Ishikawa (cell line): Measurements from ENCODE around the gene ASTN2.

Experiments
- CEBPB ChIP-seq: IDR thresholded peaks from 2 replicates; pipeline ENCODE4 v1.6.1; 2012
- CREB1 ChIP-seq: IDR thresholded peaks from 2 replicates; pipeline ENCODE4 v1.6.1; 2012; ENCODE audit warnings: low read depth
- EP300 ChIP-seq: IDR thresholded peaks from 2 replicates; pipeline ENCODE4 v1.6.1; 2012; ENCODE audit warnings: borderline replicate concordance
- FOXM1 ChIP-seq: IDR thresholded peaks from 2 replicates; pipeline ENCODE4 v1.6.1; 2012; ENCODE audit warnings: low read depth, borderline replicate concordance
- RAD21 ChIP-seq: IDR thresholded peaks from 2 replicates; pipeline ENCODE4 v1.6.1; 2012; ENCODE audit warnings: low read depth
- TAF1 ChIP-seq: IDR thresholded peaks from 2 replicates; pipeline ENCODE4 v1.6.1; 2012; ENCODE audit warnings: low read depth, mild to moderate bottlenecking
- TEAD4 ChIP-seq: IDR thresholded peaks from 2 replicates; pipeline ENCODE4 v1.6.1; 2012
- TF ChIP-seq, protein P1 (sequence below): IDR thresholded peaks from 2 replicates; pipeline ENCODE4 v1.6.1; 2012
- TF ChIP-seq, protein P2 (sequence below): IDR thresholded peaks from 2 replicates; pipeline ENCODE4 v1.6.1; 2012; ENCODE audit warnings: low read depth, mild to moderate bottlenecking

DNA sequence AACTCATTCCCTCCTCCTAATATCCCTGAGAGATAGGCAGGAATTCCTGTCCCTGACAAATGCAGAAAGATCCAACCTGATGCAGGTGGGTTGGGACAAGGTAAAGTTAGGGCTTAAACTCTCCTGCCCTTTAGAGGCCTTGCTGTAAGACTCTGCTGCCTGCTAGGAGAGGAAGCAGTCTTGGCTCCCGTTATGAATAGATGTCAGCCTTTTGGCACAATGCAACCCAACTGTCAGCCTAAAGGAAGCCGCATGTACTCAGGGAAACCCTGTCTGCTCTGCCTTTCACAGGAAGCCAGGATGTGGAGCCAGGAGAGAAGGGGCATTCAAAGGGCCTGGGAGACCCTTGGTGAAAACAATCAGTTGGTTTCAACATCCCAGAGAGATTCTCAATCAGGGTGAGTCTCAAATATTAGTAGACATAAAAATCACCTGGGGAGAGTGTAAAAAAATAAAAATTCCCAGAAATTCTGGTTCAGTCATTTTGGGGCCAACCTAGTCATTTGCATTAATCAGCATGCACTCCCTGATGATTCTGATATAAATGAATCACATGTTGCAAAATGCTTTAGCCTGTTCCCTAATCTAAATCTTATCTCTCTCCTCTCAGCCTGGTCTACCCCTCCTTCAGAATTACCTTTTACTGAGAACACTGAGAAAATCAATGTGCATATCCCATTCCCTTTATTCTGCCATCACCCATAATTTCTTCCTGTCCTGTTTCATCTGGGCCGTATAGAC is 864.0 kb downstream of the ASTN2 start:
- no peak for TF ChIP-seq EP300
- TF ChIP-seq, protein P1, sequence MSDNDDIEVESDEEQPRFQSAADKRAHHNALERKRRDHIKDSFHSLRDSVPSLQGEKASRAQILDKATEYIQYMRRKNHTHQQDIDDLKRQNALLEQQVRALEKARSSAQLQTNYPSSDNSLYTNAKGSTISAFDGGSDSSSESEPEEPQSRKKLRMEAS: no peak
- no peak for TF ChIP-seq FOXM1
- TF ChIP-seq, protein P2, sequence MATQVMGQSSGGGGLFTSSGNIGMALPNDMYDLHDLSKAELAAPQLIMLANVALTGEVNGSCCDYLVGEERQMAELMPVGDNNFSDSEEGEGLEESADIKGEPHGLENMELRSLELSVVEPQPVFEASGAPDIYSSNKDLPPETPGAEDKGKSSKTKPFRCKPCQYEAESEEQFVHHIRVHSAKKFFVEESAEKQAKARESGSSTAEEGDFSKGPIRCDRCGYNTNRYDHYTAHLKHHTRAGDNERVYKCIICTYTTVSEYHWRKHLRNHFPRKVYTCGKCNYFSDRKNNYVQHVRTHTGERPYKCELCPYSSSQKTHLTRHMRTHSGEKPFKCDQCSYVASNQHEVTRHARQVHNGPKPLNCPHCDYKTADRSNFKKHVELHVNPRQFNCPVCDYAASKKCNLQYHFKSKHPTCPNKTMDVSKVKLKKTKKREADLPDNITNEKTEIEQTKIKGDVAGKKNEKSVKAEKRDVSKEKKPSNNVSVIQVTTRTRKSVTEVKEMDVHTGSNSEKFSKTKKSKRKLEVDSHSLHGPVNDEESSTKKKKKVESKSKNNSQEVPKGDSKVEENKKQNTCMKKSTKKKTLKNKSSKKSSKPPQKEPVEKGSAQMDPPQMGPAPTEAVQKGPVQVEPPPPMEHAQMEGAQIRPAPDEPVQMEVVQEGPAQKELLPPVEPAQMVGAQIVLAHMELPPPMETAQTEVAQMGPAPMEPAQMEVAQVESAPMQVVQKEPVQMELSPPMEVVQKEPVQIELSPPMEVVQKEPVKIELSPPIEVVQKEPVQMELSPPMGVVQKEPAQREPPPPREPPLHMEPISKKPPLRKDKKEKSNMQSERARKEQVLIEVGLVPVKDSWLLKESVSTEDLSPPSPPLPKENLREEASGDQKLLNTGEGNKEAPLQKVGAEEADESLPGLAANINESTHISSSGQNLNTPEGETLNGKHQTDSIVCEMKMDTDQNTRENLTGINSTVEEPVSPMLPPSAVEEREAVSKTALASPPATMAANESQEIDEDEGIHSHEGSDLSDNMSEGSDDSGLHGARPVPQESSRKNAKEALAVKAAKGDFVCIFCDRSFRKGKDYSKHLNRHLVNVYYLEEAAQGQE: no peak
- TF ChIP-seq CEBPB: no peak
- TF ChIP-seq RAD21: no peak
- no peak for TF ChIP-seq TEAD4
- no peak for TF ChIP-seq TAF1
- no peak for TF ChIP-seq CREB1
